Body of pancreas (tissue), 4 donors: ENCODE results near the gene BEND3.

Experiments
- CTCF ChIP-seq, 7 experiments: fragments of 450-650 bp in 4 of 7; fragments of 200-600 bp in 3 of 7; sonication (generic) in 3 of 7; IDR thresholded peaks; one replicate each; pipeline ENCODE4 v1.5.1; 2016 to 2019; ENCODE audit warnings: antibody characterized with exemption in 7 of 7
- POLR2A ChIP-seq, 3 donors: fragments of 450-650 bp; IDR thresholded peaks; one replicate each; pipeline ENCODE4 v1.6.1; 2016; ENCODE audit warnings: antibody characterized with exemption in 3 of 3, mild to moderate bottlenecking in 2 of 3

DNA sequence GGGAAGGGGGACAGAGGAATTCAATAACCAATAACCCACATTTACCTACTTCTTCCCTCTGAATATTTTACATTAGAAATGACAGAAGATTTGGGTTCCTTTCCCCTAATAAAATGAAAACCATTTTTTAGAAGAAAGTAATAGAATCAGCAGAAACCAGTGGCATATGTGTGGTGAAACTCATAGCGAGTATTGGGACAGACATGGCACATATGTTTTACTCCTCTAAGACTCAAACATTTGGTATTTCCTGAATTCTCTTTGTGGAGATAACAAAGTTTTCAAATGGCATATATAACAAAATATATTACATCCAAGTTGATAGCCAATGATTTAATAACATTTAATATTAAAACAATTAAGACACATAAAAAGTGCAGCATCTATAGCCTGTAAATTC is 12.9 kb upstream of the BEND3 start:
- TF ChIP-seq POLR2A (IDR thresholded peaks at IDR 0.05): no peak
- TF ChIP-seq CTCF (IDR thresholded peaks at IDR 0.05): no peak
